ENCODE measurements around the gene MAGEF1. TPM values are rescaled to one million over a fixed set of nuclear protein-coding genes. Genes with fewer than 3 reads are reported as not detected.

MAGEF1 gene
- total and polyA plus RNA-seq, 9 of the 15 experiments (the other 6 are each of a cell fraction or from before 2014, with no cell fraction given), result 1.5 to 39.1 (median 19.8) TPM

DNA sequence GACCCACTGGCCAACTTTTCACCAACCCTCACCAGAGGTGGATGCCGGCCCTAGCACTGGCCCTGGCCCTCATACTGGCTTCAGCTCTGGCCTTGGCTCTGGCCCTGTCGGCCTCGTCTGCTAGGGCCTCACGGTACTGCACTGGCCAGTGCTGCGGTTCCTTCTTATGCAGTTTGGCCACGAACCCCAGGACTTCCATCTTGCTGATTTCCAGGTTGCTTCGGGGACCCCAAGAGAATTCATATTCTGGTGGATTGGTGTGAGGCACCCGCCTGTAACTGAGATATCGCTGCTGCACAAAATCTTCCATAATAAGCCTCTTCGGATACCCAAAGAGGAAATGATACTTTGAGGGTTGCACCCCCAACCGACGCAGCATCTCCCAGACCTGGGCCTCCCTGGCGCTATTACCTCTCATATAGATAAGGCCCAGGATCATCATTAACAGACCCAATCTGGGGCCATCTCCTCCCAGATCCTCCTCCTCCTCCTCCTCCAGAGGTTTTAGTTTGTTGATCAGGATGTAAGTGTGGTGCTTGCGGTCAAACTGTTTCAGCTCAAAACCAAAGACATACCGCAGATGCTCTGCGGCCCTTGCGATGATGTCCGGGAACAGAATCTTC, 883 bp downstream of the MAGEF1 start:
- Histone ChIP-seq H3K4me1 (replicated peaks in 1 of 2; ENCODE audit: control insufficient read depth in 2 of 2, insufficient read depth in 2 of 2, low read length in 2 of 2) (peaks cover 3 to 15% of the 10 kb centered on the region in 2 experiments; a peak in 4 of 5 replicates), H3K4me2 (ENCODE audit: insufficient read depth, low read length) (peak overlapping the region; percentile 87), H2AFZ (ENCODE audit: low read depth, low read length) (peak overlapping the region; percentile 92), H3K79me2 (ENCODE audit: control insufficient read depth, insufficient read depth, low read length) (peaks cover 16% of the 10 kb centered on the region), H4K20me1 (replicated peaks; ENCODE audit: control insufficient read depth, insufficient read depth, low read length) (no peaks in the 10 kb centered on the region; the same call in 1 of the 2 replicates), H3K36me3 (ENCODE audit: control insufficient read depth, insufficient read depth, low read length) (peaks cover 9% of the 10 kb centered on the region; the same call in 2 of the 3 replicates), H3K9ac (ENCODE audit: insufficient read depth in 1 of 2, low read depth in 2 of 2, low read length in 2 of 2) (peak overlapping the region; percentile 85 to 94), H3K9me1 (ENCODE audit: control insufficient read depth, insufficient read depth, low read length) (no peaks in the 10 kb centered on the region), H3K27ac (ENCODE audit: extremely low read depth, low read depth, low read length) (peak overlapping the region; percentile 75), H3K4me3 (peak overlapping the region; percentile 79), H3K27me3 (ENCODE audit: control insufficient read depth in 2 of 2, insufficient read depth in 2 of 2, low read length in 2 of 2) (no peaks in the 10 kb centered on the region), H3K9me3 (replicated peaks; ENCODE audit: control insufficient read depth, insufficient read depth, low read depth, low read length) (no peaks in the 10 kb centered on the region)
- WGBS (ENCODE audit: insufficient coverage, low coverage, missing lambda C conversion rate), result 14% methylated on average over 18 of the region's 18 CpGs
- POLR2A ChIA-PET, result interaction anchor here (0.9 to 3.1 kb wide), 6 partner anchors 10 to 74 kb away, joined by 4 to 9 read pairs (median 4); no protein-coding TSS in a partner anchor
- ATAC-seq (peak; percentile 30), FAIRE-seq (peak; percentile 61), DNase-seq (ENCODE audit: extremely low read depth in 1 of 4, low spot score in 3 of 4) (peak; percentile 19 to 42 (median 36))
- intact Hi-C loops (cut with micrococcal nuclease), result loop anchor here (10.0 kb wide), 1 partner anchor 326 kb away; the partner anchor contains the start of gene CHRD
- CTCF ChIA-PET (ENCODE audit: low intra/inter-chr PET ratio), result interaction anchor here (0.6 kb wide), 1 partner anchor 261 kb away, joined by 3 read pairs; no protein-coding TSS in a partner anchor
- TSS peak; percentile 58 for BruUV-seq (replicated peaks)
- in situ Hi-C loops (cut with MboI), result no loop called here
- TF ChIP-seq HES1 (IDR thresholded peaks at IDR 0.05; ENCODE audit: low read depth), result peak; percentile 33; the same call in 1 of the 2 replicates
- peak; percentile 56; the same call in 1 of the 2 replicates for TF ChIP-seq CTBP1 (IDR thresholded peaks at IDR 0.05; ENCODE audit: borderline replicate concordance)
- TF ChIP-seq RFX7 (CRISPR knock-in tag; IDR thresholded peaks at IDR 0.05), result no peak
- peak; percentile 84; the same call in 1 of the 2 replicates for TF ChIP-seq ZNF12 (CRISPR knock-in tag; IDR thresholded peaks at IDR 0.05)
- TF ChIP-seq, protein P1, sequence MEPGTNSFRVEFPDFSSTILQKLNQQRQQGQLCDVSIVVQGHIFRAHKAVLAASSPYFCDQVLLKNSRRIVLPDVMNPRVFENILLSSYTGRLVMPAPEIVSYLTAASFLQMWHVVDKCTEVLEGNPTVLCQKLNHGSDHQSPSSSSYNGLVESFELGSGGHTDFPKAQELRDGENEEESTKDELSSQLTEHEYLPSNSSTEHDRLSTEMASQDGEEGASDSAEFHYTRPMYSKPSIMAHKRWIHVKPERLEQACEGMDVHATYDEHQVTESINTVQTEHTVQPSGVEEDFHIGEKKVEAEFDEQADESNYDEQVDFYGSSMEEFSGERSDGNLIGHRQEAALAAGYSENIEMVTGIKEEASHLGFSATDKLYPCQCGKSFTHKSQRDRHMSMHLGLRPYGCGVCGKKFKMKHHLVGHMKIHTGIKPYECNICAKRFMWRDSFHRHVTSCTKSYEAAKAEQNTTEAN (CRISPR knock-in tag; IDR thresholded peaks at IDR 0.05), result 0 out of 2 replicates have a peak, but pooled peaks have one; percentile 42
- TF ChIP-seq ARNT (IDR thresholded peaks at IDR 0.05), result 0 out of 4 replicates have a peak, but pooled peaks of 1 of the 2 experiments have one; percentile 13
- no peak for TF ChIP-seq RAD21 (CRISPR knock-in tag; conservative IDR thresholded peaks at IDR 0.05 in 1 of 2, IDR thresholded peaks at IDR 0.05 in 1 of 2)
- TF ChIP-seq, protein P2, sequence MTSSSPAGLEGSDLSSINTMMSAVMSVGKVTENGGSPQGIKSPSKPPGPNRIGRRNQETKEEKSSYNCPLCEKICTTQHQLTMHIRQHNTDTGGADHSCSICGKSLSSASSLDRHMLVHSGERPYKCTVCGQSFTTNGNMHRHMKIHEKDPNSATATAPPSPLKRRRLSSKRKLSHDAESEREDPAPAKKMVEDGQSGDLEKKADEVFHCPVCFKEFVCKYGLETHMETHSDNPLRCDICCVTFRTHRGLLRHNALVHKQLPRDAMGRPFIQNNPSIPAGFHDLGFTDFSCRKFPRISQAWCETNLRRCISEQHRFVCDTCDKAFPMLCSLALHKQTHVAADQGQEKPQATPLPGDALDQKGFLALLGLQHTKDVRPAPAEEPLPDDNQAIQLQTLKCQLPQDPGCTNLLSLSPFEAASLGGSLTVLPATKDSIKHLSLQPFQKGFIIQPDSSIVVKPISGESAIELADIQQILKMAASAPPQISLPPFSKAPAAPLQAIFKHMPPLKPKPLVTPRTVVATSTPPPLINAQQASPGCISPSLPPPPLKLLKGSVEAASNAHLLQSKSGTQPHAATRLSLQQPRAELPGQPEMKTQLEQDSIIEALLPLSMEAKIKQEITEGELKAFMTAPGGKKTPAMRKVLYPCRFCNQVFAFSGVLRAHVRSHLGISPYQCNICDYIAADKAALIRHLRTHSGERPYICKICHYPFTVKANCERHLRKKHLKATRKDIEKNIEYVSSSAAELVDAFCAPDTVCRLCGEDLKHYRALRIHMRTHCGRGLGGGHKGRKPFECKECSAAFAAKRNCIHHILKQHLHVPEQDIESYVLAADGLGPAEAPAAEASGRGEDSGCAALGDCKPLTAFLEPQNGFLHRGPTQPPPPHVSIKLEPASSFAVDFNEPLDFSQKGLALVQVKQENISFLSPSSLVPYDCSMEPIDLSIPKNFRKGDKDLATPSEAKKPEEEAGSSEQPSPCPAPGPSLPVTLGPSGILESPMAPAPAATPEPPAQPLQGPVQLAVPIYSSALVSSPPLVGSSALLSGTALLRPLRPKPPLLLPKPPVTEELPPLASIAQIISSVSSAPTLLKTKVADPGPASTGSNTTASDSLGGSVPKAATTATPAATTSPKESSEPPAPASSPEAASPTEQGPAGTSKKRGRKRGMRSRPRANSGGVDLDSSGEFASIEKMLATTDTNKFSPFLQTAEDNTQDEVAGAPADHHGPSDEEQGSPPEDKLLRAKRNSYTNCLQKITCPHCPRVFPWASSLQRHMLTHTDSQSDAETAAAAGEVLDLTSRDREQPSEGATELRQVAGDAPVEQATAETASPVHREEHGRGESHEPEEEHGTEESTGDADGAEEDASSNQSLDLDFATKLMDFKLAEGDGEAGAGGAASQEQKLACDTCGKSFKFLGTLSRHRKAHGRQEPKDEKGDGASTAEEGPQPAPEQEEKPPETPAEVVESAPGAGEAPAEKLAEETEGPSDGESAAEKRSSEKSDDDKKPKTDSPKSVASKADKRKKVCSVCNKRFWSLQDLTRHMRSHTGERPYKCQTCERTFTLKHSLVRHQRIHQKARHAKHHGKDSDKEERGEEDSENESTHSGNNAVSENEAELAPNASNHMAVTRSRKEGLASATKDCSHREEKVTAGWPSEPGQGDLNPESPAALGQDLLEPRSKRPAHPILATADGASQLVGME (CRISPR knock-in tag; IDR thresholded peaks at IDR 0.05), result 0 out of 2 replicates have a peak, but pooled peaks have one; percentile 40
- peak; percentile 50; the same call in 1 of the 2 replicates for TF ChIP-seq ZNF740 (CRISPR knock-in tag; IDR thresholded peaks at IDR 0.05)
- no peak for TF ChIP-seq ZNF740 (tag; IDR thresholded peaks at IDR 0.05)
- TF ChIP-seq ETV1 (tag; conservative IDR thresholded peaks at IDR 0.05; ENCODE audit: low read depth), result 0 out of 2 replicates have a peak, but pooled peaks have one; percentile 34
- peak in 1 of 2 experiments; percentile 22; a peak in 1 of 4 replicates for TF ChIP-seq KDM1A (IDR thresholded peaks at IDR 0.05)
